ENCODE data around the gene REXO1. TPM values are rescaled to one million over a fixed set of nuclear protein-coding genes. Genes with fewer than 3 reads are reported as not detected.

Gene REXO1
- total RNA-seq, 4 donors from 2014 or later = 11.4 to 29.9 (median 16.1) TPM

DNA sequence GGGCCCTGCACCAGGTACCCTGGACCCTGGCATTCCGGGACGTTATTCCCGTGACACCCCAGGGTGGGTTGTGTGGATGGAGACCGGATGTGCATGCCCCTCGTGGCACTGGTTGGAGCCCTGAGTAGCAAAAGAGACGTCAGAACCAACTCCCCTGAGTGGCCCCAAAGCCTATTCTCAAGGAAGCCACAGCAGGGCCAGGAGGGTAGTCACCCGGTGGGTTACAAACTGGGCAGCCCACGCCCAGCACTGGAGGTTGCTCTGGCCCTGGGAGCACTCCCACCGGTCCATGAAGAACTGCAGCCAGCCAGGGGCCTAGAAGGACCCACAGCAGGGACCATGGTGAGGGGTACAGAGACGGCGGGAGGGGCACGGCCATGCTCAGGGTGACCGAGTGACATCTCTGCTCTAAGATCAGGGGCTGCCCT, 7.6 kb upstream of the REXO1 start:
- Histone ChIP-seq H3K4me3 (peak overlapping the region in 1 of 2 donors; percentile 57), H3K27ac (peak overlapping the region; percentile 54 to 89 (median 84)), H3K27me3 (peaks cover 68% of the 10 kb centered on the region), H3K4me1 (peaks cover 0 to 95% (median 63%) of the 10 kb centered on the region in 3 donors), H3K9me3 (no peaks in the 10 kb centered on the region), H3K36me3 (no peaks in the 10 kb centered on the region)
- no peak for TF ChIP-seq EP300 (IDR thresholded peaks at IDR 0.05)
- TF ChIP-seq POLR2AphosphoS5 (IDR thresholded peaks at IDR 0.05) = no peak
- TF ChIP-seq POLR2A (IDR thresholded peaks at IDR 0.05) = no peak
- TF ChIP-seq, protein P1, sequence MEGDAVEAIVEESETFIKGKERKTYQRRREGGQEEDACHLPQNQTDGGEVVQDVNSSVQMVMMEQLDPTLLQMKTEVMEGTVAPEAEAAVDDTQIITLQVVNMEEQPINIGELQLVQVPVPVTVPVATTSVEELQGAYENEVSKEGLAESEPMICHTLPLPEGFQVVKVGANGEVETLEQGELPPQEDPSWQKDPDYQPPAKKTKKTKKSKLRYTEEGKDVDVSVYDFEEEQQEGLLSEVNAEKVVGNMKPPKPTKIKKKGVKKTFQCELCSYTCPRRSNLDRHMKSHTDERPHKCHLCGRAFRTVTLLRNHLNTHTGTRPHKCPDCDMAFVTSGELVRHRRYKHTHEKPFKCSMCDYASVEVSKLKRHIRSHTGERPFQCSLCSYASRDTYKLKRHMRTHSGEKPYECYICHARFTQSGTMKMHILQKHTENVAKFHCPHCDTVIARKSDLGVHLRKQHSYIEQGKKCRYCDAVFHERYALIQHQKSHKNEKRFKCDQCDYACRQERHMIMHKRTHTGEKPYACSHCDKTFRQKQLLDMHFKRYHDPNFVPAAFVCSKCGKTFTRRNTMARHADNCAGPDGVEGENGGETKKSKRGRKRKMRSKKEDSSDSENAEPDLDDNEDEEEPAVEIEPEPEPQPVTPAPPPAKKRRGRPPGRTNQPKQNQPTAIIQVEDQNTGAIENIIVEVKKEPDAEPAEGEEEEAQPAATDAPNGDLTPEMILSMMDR (IDR thresholded peaks at IDR 0.05) = no peak
- 35% methylated on average over 4 of the region's 13 CpGs; no CpG with 5 or more reads in 1 of the 2 donors for WGBS, 2 donors (ENCODE audit: low coverage in 1 of 2)
- ATAC-seq = no peak

DNA sequence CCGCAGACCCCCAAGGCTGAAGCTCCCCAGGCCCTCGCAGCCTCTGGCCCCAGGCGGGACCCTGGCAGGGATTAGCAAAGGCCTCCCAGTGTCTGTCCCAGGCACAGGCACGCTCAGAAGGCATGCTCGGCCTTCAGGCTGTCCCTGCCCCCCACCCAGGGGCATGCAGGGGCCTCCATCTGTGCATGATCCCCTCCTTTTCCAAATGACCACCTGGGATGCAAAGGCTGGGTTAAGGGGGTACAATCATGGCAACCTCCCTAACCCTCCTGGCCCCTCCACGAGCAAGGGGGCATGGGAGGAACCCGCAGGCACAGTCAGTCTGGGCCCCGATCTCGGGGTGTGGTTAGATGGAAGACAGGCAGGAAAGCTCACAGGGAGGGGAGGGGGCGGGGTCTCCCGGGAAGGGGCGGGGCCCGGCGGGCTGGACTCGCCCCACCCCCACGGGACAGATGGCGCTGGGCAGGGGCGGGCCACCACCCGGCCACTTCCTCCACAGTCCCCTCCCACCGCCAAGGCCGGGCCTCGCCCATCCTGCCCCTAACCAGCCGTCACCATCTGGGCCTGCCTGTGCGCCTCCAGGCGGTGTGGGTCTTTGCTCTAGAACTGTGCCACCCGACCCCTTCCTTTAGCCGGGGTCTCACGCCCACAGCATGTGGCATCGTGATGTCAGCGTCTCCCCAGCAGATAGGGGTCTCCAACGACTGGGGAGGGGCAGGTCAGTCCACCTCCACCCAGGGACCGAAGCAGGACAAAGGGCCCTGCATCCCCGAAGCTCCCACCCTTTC, 7.0 kb upstream of the REXO1 start:
- TF ChIP-seq, protein P1 (IDR thresholded peaks at IDR 0.05) = no peak
- TF ChIP-seq POLR2AphosphoS5 (IDR thresholded peaks at IDR 0.05) (peak; percentile 52), EP300 (IDR thresholded peaks at IDR 0.05) (no peak), POLR2A (IDR thresholded peaks at IDR 0.05) (peak; percentile 25 to 57)
- peak overlapping the region in 1 of 2 donors; percentile 57 for H3K4me3 ChIP-seq
- peaks cover 0 to 89% (median 57%) of the 10 kb centered on the region in 3 donors for H3K4me1 ChIP-seq
- H3K9me3 ChIP-seq = no peaks in the 10 kb centered on the region
- WGBS, 2 donors (ENCODE audit: low coverage in 1 of 2) = no CpG with 5 or more reads among the region's 33 CpGs
- ATAC-seq = peak; percentile 76
- H3K27ac ChIP-seq = peak overlapping the region; percentile 54 to 89 (median 84)
- no peaks in the 10 kb centered on the region for H3K36me3 ChIP-seq
- peaks cover 66% of the 10 kb centered on the region for H3K27me3 ChIP-seq

DNA sequence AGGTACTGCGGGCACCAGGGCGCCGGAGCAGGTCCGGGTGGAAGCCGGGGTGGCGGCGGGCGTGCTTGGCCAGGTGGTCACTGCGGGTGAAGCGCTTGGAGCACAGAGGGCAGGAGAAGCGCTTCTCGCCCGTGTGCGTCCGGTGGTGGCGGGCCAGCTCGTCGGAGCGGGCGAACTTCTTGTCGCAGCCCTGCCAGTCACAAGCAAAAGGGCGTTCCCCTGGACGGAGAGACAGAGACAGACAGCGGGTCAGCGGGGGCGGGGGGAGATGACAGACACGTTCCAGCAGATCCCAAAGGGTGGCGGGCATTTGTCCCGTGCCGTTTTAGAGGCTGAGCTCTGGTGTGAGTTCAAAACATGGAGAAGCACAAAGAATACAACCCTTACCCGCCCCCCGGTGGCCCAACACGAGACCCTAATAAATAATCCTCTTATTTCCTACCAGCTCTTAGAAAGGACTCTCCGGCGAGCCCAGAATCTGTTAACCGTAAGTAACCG, 6.3 kb upstream of the REXO1 start:
- Histone ChIP-seq H3K4me3 (peak overlapping the region in 1 of 2 donors; percentile 57), H3K36me3 (no peaks in the 10 kb centered on the region), H3K27ac (peak overlapping the region in 3 of 4 donors; percentile 82 to 89 (median 85)), H3K4me1 (peaks cover 0 to 83% (median 50%) of the 10 kb centered on the region in 3 donors), H3K27me3 (peaks cover 59% of the 10 kb centered on the region), H3K9me3 (no peaks in the 10 kb centered on the region)
- no peak for TF ChIP-seq POLR2A (IDR thresholded peaks at IDR 0.05)
- WGBS, 2 donors (ENCODE audit: low coverage in 1 of 2) = 54 to 61% methylated on average over 8 to 9 of the region's 37 CpGs
- ATAC-seq = no peak

DNA sequence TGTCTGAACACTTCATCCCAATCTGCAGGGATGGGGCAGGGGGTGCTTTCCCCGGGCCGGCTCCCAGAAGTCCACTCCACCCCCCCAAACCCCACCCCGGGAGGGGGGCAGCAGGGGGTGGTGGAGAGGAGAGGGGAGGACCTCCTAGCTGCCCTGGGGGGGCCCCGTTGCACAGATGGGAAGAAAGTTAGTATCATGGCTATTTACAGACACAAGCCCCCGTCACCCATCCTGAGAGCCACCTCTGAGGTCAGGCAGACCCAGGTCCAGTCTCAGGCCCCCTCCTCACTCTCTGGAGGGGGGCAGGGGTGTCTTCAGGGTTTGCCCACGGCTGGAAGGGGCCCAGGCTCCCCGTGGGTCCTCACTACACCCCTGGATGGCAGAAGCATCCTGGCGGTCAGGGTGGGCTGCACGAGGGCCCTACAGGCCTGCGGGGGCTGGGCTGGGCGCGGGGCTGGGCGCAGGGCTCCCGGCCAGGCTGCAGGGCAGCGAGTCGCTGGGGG, 5.8 kb upstream of the REXO1 start:
- H3K36me3 ChIP-seq = no peaks in the 10 kb centered on the region
- peaks cover 54% of the 10 kb centered on the region for H3K27me3 ChIP-seq
- no peak overlapping the region for H3K4me3 ChIP-seq
- peak overlapping the region in 3 of 4 donors; percentile 82 to 89 (median 85) for H3K27ac ChIP-seq
- no peak for TF ChIP-seq EP300 (IDR thresholded peaks at IDR 0.05)
- TF ChIP-seq, protein P1 (IDR thresholded peaks at IDR 0.05) = no peak
- TF ChIP-seq POLR2AphosphoS5 (IDR thresholded peaks at IDR 0.05) = no peak
- no peak for TF ChIP-seq POLR2A (IDR thresholded peaks at IDR 0.05)
- ATAC-seq = no peak
- H3K9me3 ChIP-seq = no peaks in the 10 kb centered on the region
- no CpG with 5 or more reads among the region's 16 CpGs for WGBS, 2 donors (ENCODE audit: low coverage in 1 of 2)
- H3K4me1 ChIP-seq = peaks cover 0 to 78% (median 48%) of the 10 kb centered on the region in 3 donors

DNA sequence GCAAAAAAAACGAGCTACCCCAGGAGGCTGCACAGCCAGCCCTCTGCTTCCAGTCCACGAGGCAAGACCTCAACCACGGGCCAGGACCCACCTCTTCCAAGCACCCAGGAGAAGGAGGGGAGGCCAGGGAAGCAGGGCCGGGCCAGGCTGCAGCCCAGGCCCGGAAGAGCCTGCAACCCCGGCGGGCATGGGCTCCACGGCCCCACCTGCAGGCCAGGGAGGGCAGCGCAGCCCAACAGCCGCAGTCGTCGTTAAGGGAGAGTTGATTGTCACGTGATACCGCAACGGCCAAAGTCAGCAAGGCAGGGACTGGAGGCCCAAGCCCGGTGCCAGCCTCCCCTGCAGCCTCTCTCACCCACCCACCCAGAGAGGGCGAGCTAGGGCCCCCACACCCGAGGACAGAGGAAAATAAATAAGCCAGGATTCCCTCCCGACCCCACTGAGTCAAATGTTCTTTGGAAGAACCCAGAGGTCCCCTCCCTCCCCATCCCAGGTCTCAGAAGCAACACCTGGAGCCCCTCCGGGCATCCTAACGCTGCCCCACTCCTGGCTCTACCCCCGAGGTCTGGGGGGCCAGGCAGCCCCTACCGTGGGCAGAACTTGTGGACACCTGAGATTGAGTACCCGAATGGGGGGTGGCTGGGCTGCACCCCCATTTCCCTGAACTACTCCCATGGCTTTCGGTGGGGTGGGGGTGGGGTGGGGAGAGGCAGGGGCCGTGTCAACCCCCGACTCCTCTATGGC, 5.2 kb upstream of the REXO1 start:
- Histone ChIP-seq H3K4me1 (peaks cover 0 to 71% (median 45%) of the 10 kb centered on the region in 3 donors), H3K4me3 (no peak overlapping the region), H3K36me3 (no peaks in the 10 kb centered on the region), H3K27me3 (peaks cover 48% of the 10 kb centered on the region), H3K27ac (peak overlapping the region in 3 of 4 donors; percentile 9 to 35 (median 23)), H3K9me3 (no peaks in the 10 kb centered on the region)
- WGBS, 2 donors (ENCODE audit: low coverage in 1 of 2) = 34% methylated on average over 17 of the region's 27 CpGs; no CpG with 5 or more reads in 1 of the 2 donors
- no peak for ATAC-seq
- TF ChIP-seq, protein P1 (IDR thresholded peaks at IDR 0.05) = peak in 3 of 4 experiments; percentile 81 to 92 (median 86)
- no peak for TF ChIP-seq POLR2AphosphoS5 (IDR thresholded peaks at IDR 0.05)
